SK-N-SH treated with all-trans-retinoic acid at 6 μM for 48 hours (cell line): ENCODE results near the gene ZNF423.

Experiments used
- ATAC-seq: fragments of 200-7000 bp; cut with Tn5 transposase; 3 replicates; pipeline ENCODE4 v1.9.1; 2020; ENCODE audit warnings: mild to moderate bottlenecking, moderate library complexity
- ARNTL ChIP-seq: fragments of 450-650 bp; formaldehyde crosslinking; IDR thresholded peaks from 2 replicates; pipeline ENCODE4 v1.5.0; 2020; ENCODE audit warnings: low read depth, mild to moderate bottlenecking, moderate library complexity, borderline replicate concordance
- BACH2 ChIP-seq: fragments of 250-450 bp; sonication (Bioruptor Pico); IDR thresholded peaks from 2 replicates; pipeline ENCODE4 v1.9.0; 2021; ENCODE audit warnings: mild to moderate bottlenecking, borderline replicate concordance
- CREB5 ChIP-seq: fragments of 250-450 bp; sonication (Bioruptor Pico); IDR thresholded peaks from 2 replicates; pipeline ENCODE4 v1.5.1; 2020; ENCODE audit warnings: low read depth, mild to moderate bottlenecking, moderate library complexity
- CSDC2 ChIP-seq: fragments of 250-450 bp; sonication (Bioruptor Pico); IDR thresholded peaks from 2 replicates; pipeline ENCODE4 v1.5.0; 2020; ENCODE audit warnings: mild to moderate bottlenecking, moderate library complexity
- ESRRG ChIP-seq: fragments of 250-450 bp; sonication (Bioruptor Pico); IDR thresholded peaks from 2 replicates; pipeline ENCODE4 v1.6.1; 2021; ENCODE audit warnings: mild to moderate bottlenecking
- GLIS3 ChIP-seq: fragments of 250-450 bp; sonication (Bioruptor Pico); IDR thresholded peaks from 2 replicates; pipeline ENCODE4 v1.5.0; 2020; ENCODE audit warnings: mild to moderate bottlenecking, moderate library complexity
- ISL1 ChIP-seq: fragments of 250-450 bp; sonication (Bioruptor Pico); IDR thresholded peaks from 2 replicates; pipeline ENCODE4 v2.1.2; 2022; ENCODE audit warnings: mild to moderate bottlenecking, moderate library complexity
- OSR1 ChIP-seq: fragments of 250-450 bp; sonication (Bioruptor Pico); IDR thresholded peaks from 2 replicates; pipeline ENCODE4 v1.8.0; 2022; ENCODE audit warnings: moderate library complexity, mild to moderate bottlenecking, inconsistent platforms
- PATZ1 ChIP-seq: fragments of 250-450 bp; sonication (Bioruptor Pico); IDR thresholded peaks from 2 replicates; pipeline ENCODE4 v1.8.0; 2020; ENCODE audit warnings: mild to moderate bottlenecking, moderate library complexity, borderline replicate concordance
- PPARA ChIP-seq: fragments of 250-450 bp; sonication (Bioruptor Pico); IDR thresholded peaks from 2 replicates; pipeline ENCODE4 v1.5.0; 2020; ENCODE audit warnings: mild to moderate bottlenecking, borderline replicate concordance
- RARB ChIP-seq: fragments of 250-450 bp; sonication (Bioruptor Pico); IDR thresholded peaks from 2 replicates; pipeline ENCODE4 v1.8.0; 2021; ENCODE audit warnings: mild to moderate bottlenecking, moderate library complexity
- SNAI2 ChIP-seq: fragments of 250-450 bp; sonication (Bioruptor Pico); IDR thresholded peaks from 2 replicates; pipeline ENCODE4 v1.5.0; 2020; ENCODE audit warnings: mild to moderate bottlenecking, moderate library complexity
- TCF4 ChIP-seq: fragments of 250-450 bp; sonication (Bioruptor Pico); IDR thresholded peaks from 2 replicates; pipeline ENCODE4 v1.8.0; 2021; ENCODE audit warnings: mild to moderate bottlenecking, moderate library complexity, borderline replicate concordance
- TOX ChIP-seq: fragments of 250-450 bp; sonication (Bioruptor Pico); IDR thresholded peaks from 2 replicates; pipeline ENCODE4 v1.8.0; 2021; ENCODE audit warnings: mild to moderate bottlenecking, moderate library complexity, borderline replicate concordance
- TSHZ2 ChIP-seq: fragments of 250-450 bp; sonication (Bioruptor Pico); IDR thresholded peaks from 2 replicates; pipeline ENCODE4 v1.5.0; 2020; ENCODE audit warnings: mild to moderate bottlenecking, moderate library complexity
- ZC3H10 ChIP-seq: fragments of 250-450 bp; sonication (Bioruptor Pico); IDR thresholded peaks from 2 replicates; pipeline ENCODE4 v1.5.1; 2021; ENCODE audit warnings: mild to moderate bottlenecking, moderate library complexity
- ZFP3 ChIP-seq: fragments of 250-450 bp; sonication (Bioruptor Pico); IDR thresholded peaks from 2 replicates; pipeline ENCODE4 v1.5.0; 2020; ENCODE audit warnings: mild to moderate bottlenecking, moderate library complexity
- ZFP30 ChIP-seq: fragments of 450-650 bp; formaldehyde crosslinking; IDR thresholded peaks from 2 replicates; pipeline ENCODE4 v1.5.0; 2022; ENCODE audit warnings: mild to moderate bottlenecking, moderate library complexity
- ZNF565 ChIP-seq: fragments of 450-650 bp; formaldehyde crosslinking; conservative IDR thresholded peaks from 2 replicates; pipeline ENCODE4 v1.5.0; 2020; ENCODE audit warnings: low read depth, mild to moderate bottlenecking, moderate library complexity
- ZNF70 ChIP-seq: fragments of 450-650 bp; formaldehyde crosslinking; IDR thresholded peaks from 2 replicates; pipeline ENCODE4 v1.5.0; 2020; ENCODE audit warnings: mild to moderate bottlenecking, moderate library complexity
- ZNF8 ChIP-seq: fragments of 450-650 bp; formaldehyde crosslinking; IDR thresholded peaks from 2 replicates; pipeline ENCODE4 v1.5.0; 2020; ENCODE audit warnings: mild to moderate bottlenecking, moderate library complexity

The ZNF423 gene

GRCh38 chr16:49629851-49630250, 226.1 kb downstream of the ZNF423 start:
- TF ChIP-seq ZFP3 (CRISPR knock-in tag), result no peak
- no peak for TF ChIP-seq OSR1
- TF ChIP-seq TOX (CRISPR knock-in tag), result no peak
- no peak for TF ChIP-seq ZC3H10 (CRISPR knock-in tag)
- TF ChIP-seq ZNF70 (CRISPR knock-in tag), result no peak
- no peak for TF ChIP-seq TSHZ2
- no peak for TF ChIP-seq BACH2
- TF ChIP-seq GLIS3, result no peak
- TF ChIP-seq, all 23 proteins: peak for 0
- ATAC-seq, result no peak

- no peak for ATAC-seq
- TF ChIP-seq TOX (CRISPR knock-in tag) (no peak), ZNF70 (CRISPR knock-in tag) (no peak), CSDC2 (CRISPR knock-in tag) (no peak), ZNF565 (CRISPR knock-in tag) (no peak), RARB (no peak), CREB5 (CRISPR knock-in tag) (no peak), ZNF8 (CRISPR knock-in tag) (no peak), ARNTL (CRISPR knock-in tag) (no peak), OSR1 (no peak), SNAI2 (CRISPR knock-in tag) (no peak), ISL1 (CRISPR knock-in tag) (no peak), TCF4 (CRISPR knock-in tag) (no peak), ZFP30 (no peak), BACH2 (no peak)
Measured at GRCh38 chr16:49628148-49628547, 227.8 kb downstream of the ZNF423 start.

- ATAC-seq, result no peak
- TF ChIP-seq OSR1, result no peak
- TF ChIP-seq ZFP30, result no peak
- TF ChIP-seq ISL1 (CRISPR knock-in tag), result no peak
- TF ChIP-seq ZNF565 (CRISPR knock-in tag), result no peak
- TF ChIP-seq ARNTL (CRISPR knock-in tag), result no peak
- no peak for TF ChIP-seq RARB
- TF ChIP-seq CREB5 (CRISPR knock-in tag), result no peak
- TF ChIP-seq ESRRG (CRISPR knock-in tag), result no peak
- TF ChIP-seq CSDC2 (CRISPR knock-in tag), result no peak
- TF ChIP-seq ZNF70 (CRISPR knock-in tag), result no peak
- no peak for TF ChIP-seq ZNF8 (CRISPR knock-in tag)
Measured at GRCh38 chr16:49625311-49626065, 230.4 kb downstream of the ZNF423 start.

GRCh38 chr16:49623501-49624266, 232.2 kb downstream of the ZNF423 start:
- no peak for ATAC-seq
- no peak for TF ChIP-seq ZNF8 (CRISPR knock-in tag)
- no peak for TF ChIP-seq ZNF70 (CRISPR knock-in tag)
- no peak for TF ChIP-seq ESRRG (CRISPR knock-in tag)
- no peak for TF ChIP-seq PPARA
- TF ChIP-seq TSHZ2, result no peak
- TF ChIP-seq PATZ1, result no peak
- TF ChIP-seq ARNTL (CRISPR knock-in tag), result no peak
- TF ChIP-seq OSR1, result no peak
- no peak for TF ChIP-seq CREB5 (CRISPR knock-in tag)
